H1 (cell line): ENCODE measurements around the gene JPH3. TPM values are rescaled to one million over a fixed set of nuclear protein-coding genes. Genes with fewer than 3 reads are reported as not detected.

ENCODE experiments used
- CTCF ChIA-PET: fragments of 300-600 bp; sonication (Branson Sonifier 250); formaldehyde crosslinking; loops from one replicate; lab custom pipeline; 2021; ENCODE audit not compliant: partially characterized antibody; lab: Charles Lee
- POLR2A ChIA-PET: fragments of 300-600 bp; sonication (Branson Sonifier 250); formaldehyde crosslinking; loops from one replicate; lab custom pipeline; 2021; ENCODE audit warnings: inconsistent platforms; ENCODE audit not compliant: partially characterized antibody; lab: Charles Lee
- DNase-seq, 2 experiments: peaks; one replicate each; pipeline versions ENCODE4 v3.0.0 to v3.0.0-alpha.2; 2010 to 2022; ENCODE audit warnings: low spot score in 2 of 2, low read depth in 1 of 2, mixed read lengths in 1 of 2
- FAIRE-seq: peaks from 2 replicates; lab custom pipeline; 2011; peaks lifted over from hg19 to GRCh38; lab: Jason Lieb, UNC
- H2AFZ ChIP-seq: 2 replicates; pipeline ENCODE4 v1.8.1; 2012; ENCODE audit warnings: low read length, inconsistent platforms
- H2AK5ac ChIP-seq: 2 replicates; pipeline ENCODE4 v1.6.1; 2013; ENCODE audit warnings: low read depth, low read length
- H2BK120ac ChIP-seq: replicated peaks from 2 replicates; pipeline ENCODE3; 2013; ENCODE audit warnings: low read depth, low read length, inconsistent platforms
- H2BK12ac ChIP-seq: 2 replicates; pipeline ENCODE4 v1.6.1; 2013; ENCODE audit warnings: low read depth, low read length
- H2BK15ac ChIP-seq: 2 replicates; pipeline ENCODE4 v1.6.1; 2013; ENCODE audit warnings: low read length
- H2BK20ac ChIP-seq: 2 replicates; pipeline ENCODE4 v1.6.1; 2013; ENCODE audit warnings: low read length
- H2BK5ac ChIP-seq: 2 replicates; pipeline ENCODE4 v1.6.1; 2013; ENCODE audit warnings: low read depth, low read length
- H3K14ac ChIP-seq: 2 replicates; pipeline ENCODE4 v1.6.1; 2013; ENCODE audit warnings: inconsistent platforms; ENCODE audit not compliant: insufficient read length
- H3K18ac ChIP-seq: 2 replicates; pipeline ENCODE4 v1.6.1; 2013; ENCODE audit warnings: low read length; ENCODE audit errors: extremely low read depth
- H3K23ac ChIP-seq: 2 replicates; pipeline ENCODE4 v1.6.1; 2013; ENCODE audit warnings: inconsistent platforms; ENCODE audit not compliant: insufficient read length
- H3K23me2 ChIP-seq: 2 replicates; pipeline ENCODE4 v1.6.1; 2013; ENCODE audit warnings: low read depth, low read length
- H3K27ac ChIP-seq: 2 replicates; pipeline ENCODE4 v1.6.1; 2011; ENCODE audit warnings: low read depth, low read length, inconsistent platforms
- H3K27me3 ChIP-seq, 4 experiments: replicated peaks in 1 of 4; 1 replicate in 1 of 4; 2 replicates in 3 of 4; pipeline versions ENCODE4 v1.6.1 to v1.8.1; 2011 to 2013; ENCODE audit warnings: low read length in 3 of 4, mild to moderate bottlenecking in 3 of 4, inconsistent platforms in 2 of 4, mixed read lengths in 2 of 4, moderate library complexity in 1 of 4; ENCODE audit not compliant: control insufficient read depth in 3 of 4, insufficient read depth in 3 of 4; ENCODE audit errors: extremely low read depth in 1 of 4
- H3K36me3 ChIP-seq, 4 experiments: 2 replicates each; pipeline versions ENCODE4 v1.6.1 to v1.8.1; 2011 to 2013; ENCODE audit warnings: mild to moderate bottlenecking in 4 of 4, low read length in 3 of 4, moderate library complexity in 2 of 4, control low read depth in 1 of 4, inconsistent platforms in 1 of 4; ENCODE audit not compliant: insufficient read depth in 4 of 4, control insufficient read depth in 2 of 4
- H3K4ac ChIP-seq: replicated peaks from 2 replicates; pipeline ENCODE3; 2013; ENCODE audit warnings: low read length, low read depth, mixed read lengths, inconsistent platforms; ENCODE audit not compliant: insufficient read length
- H3K4me1 ChIP-seq, 4 experiments: replicated peaks in 1 of 4; 1 replicate in 1 of 4; 2 replicates in 3 of 4; pipeline versions ENCODE4 v1.6.1 to v1.8.1; 2011 to 2013; ENCODE audit warnings: low read length in 3 of 4, inconsistent platforms in 2 of 4, mixed read lengths in 1 of 4; ENCODE audit not compliant: insufficient read depth in 4 of 4, control insufficient read depth in 3 of 4
- H3K4me2 ChIP-seq, 2 experiments: 2 replicates each; pipeline versions ENCODE4 v1.6.1 to v1.8.1; 2011 to 2013; ENCODE audit warnings: low read depth in 2 of 2, low read length in 2 of 2, control low read depth in 1 of 2, inconsistent platforms in 1 of 2, mild to moderate bottlenecking in 1 of 2; ENCODE audit not compliant: insufficient read depth in 1 of 2
- H3K4me3 ChIP-seq, 4 experiments: fragments of 200-600, 300-600 bp in 1 of 4; sonication (generic), shearing (Covaris generic), sonication (Bioruptor Twin) in 1 of 4; 2 replicates each; pipeline versions ENCODE4 v1.5.1 to v1.8.1; 2011 to 2016; ENCODE audit warnings: low read length in 4 of 4, low read depth in 3 of 4, control low read depth in 2 of 4, inconsistent platforms in 2 of 4, mild to moderate bottlenecking in 2 of 4, mixed read lengths in 1 of 4, moderate library complexity in 1 of 4; ENCODE audit not compliant: insufficient read depth in 2 of 4; ENCODE audit errors: extremely low read depth in 1 of 4
- H3K56ac ChIP-seq: replicated peaks from 2 replicates; pipeline ENCODE3; 2013; ENCODE audit warnings: low read depth, mild to moderate bottlenecking, mixed read lengths, low read length, inconsistent platforms; ENCODE audit not compliant: insufficient read length
- H3K79me1 ChIP-seq: 2 replicates; pipeline ENCODE4 v1.6.1; 2013; ENCODE audit warnings: low read depth, low read length, control low read depth
- H3K79me2 ChIP-seq, 2 experiments: 2 replicates each; pipeline versions ENCODE4 v1.6.1 to v1.8.1; 2012 to 2013; ENCODE audit warnings: low read length in 2 of 2, mild to moderate bottlenecking in 2 of 2, inconsistent platforms in 1 of 2; ENCODE audit not compliant: insufficient read depth in 2 of 2, control insufficient read depth in 1 of 2
- H3K9ac ChIP-seq, 4 experiments: replicated peaks in 1 of 4; 1 replicate in 1 of 4; 2 replicates in 3 of 4; pipeline versions ENCODE4 v1.6.1 to v1.8.1; 2011 to 2013; ENCODE audit warnings: low read depth in 3 of 4, low read length in 3 of 4, control low read depth in 2 of 4, mild to moderate bottlenecking in 2 of 4, moderate library complexity in 2 of 4, inconsistent platforms in 1 of 4; ENCODE audit errors: extremely low read depth in 1 of 4
- H3K9me3 ChIP-seq, 2 experiments: 2 replicates each; pipeline versions ENCODE4 v1.6.1 to v1.8.1; 2012 to 2013; ENCODE audit warnings: mild to moderate bottlenecking in 2 of 2, moderate library complexity in 2 of 2, control low read depth in 1 of 2, inconsistent platforms in 1 of 2, low read depth in 1 of 2, low read length in 1 of 2, mixed read lengths in 1 of 2; ENCODE audit not compliant: insufficient read depth in 2 of 2
- H4K20me1 ChIP-seq, 2 experiments: replicated peaks in 1 of 2; 2 replicates each; pipeline versions ENCODE3 to v1.8.1; 2011 to 2013; ENCODE audit warnings: inconsistent platforms in 2 of 2, low read length in 2 of 2, mild to moderate bottlenecking in 1 of 2; ENCODE audit not compliant: insufficient read depth in 2 of 2, control insufficient read depth in 1 of 2
- H4K5ac ChIP-seq: 2 replicates; pipeline ENCODE4 v1.6.1; 2013; ENCODE audit warnings: low read length, low read depth, mixed read lengths, inconsistent platforms; ENCODE audit not compliant: insufficient read length
- H4K8ac ChIP-seq: 2 replicates; pipeline ENCODE4 v1.8.0; 2013; ENCODE audit warnings: mild to moderate bottlenecking, moderate library complexity, low read length, inconsistent platforms; ENCODE audit not compliant: insufficient read depth; ENCODE audit errors: extremely low read depth
- H4K91ac ChIP-seq: replicated peaks from 2 replicates; pipeline ENCODE3; 2013; ENCODE audit warnings: low read length, mixed read lengths, inconsistent platforms; ENCODE audit not compliant: insufficient read length
- KDM1A ChIP-seq: fragments of 200-600, 300-600 bp; sonication (generic); IDR thresholded peaks from 2 replicates; pipeline ENCODE4 v1.7.1; 2016; ENCODE audit warnings: mild to moderate bottlenecking, low read length, borderline replicate concordance
- WGBS, 2 experiments: shearing (Covaris generic) in 1 of 2; methylation state at CpG; one replicate each; pipeline versions ENCODE4 v1.1.6 to v1.1.7; 2013 to 2015; ENCODE audit warnings: low lambda C conversion rate in 2 of 2, mixed read lengths in 2 of 2, inconsistent platforms in 1 of 2, low coverage in 1 of 2, missing lambda C conversion rate in 1 of 2; ENCODE audit not compliant: insufficient replicate concordance in 2 of 2, insufficient coverage in 1 of 2, insufficient read length in 1 of 2; ENCODE audit errors: extremely low coverage in 1 of 2, missing lambda C conversion rate in 1 of 2; 5-methylcytosine and 5-hydroxymethylcytosine counted together
- polyA plus RNA-seq, 7 experiments: library from polyadenylated mRNA; depleted of rRNA in 3 of 7; stranded (reverse) in 5 of 7; unstranded in 2 of 7; fragments of >200 nt in 5 of 7; fragments of 200-250 nt in 2 of 7; gene quantifications; 1 replicate in 5 of 7; 2 replicates in 1 of 7; 4 replicates in 1 of 7; pipeline versions ENCODE4 v1.2.1 to v1.2.3, GENCODE V29; 2011 to 2013; ENCODE audit warnings: missing spikeins in 2 of 7, mixed read lengths in 2 of 7
- total RNA-seq: library from RNA; stranded (reverse); fragmentation: NEBNext Ultra II Directional; extraction: Animal tissue kit (Norgen Biotek cat#: 25700); gene quantifications from 2 replicates; pipeline ENCODE4 v1.2.1, GENCODE V29; 2021

Gene JPH3
- total and polyA plus RNA-seq, 2 of the 8 experiments (the other 6 are each of a cell fraction or from before 2014, with no cell fraction given) = 10.3 to 28.3 TPM

DNA sequence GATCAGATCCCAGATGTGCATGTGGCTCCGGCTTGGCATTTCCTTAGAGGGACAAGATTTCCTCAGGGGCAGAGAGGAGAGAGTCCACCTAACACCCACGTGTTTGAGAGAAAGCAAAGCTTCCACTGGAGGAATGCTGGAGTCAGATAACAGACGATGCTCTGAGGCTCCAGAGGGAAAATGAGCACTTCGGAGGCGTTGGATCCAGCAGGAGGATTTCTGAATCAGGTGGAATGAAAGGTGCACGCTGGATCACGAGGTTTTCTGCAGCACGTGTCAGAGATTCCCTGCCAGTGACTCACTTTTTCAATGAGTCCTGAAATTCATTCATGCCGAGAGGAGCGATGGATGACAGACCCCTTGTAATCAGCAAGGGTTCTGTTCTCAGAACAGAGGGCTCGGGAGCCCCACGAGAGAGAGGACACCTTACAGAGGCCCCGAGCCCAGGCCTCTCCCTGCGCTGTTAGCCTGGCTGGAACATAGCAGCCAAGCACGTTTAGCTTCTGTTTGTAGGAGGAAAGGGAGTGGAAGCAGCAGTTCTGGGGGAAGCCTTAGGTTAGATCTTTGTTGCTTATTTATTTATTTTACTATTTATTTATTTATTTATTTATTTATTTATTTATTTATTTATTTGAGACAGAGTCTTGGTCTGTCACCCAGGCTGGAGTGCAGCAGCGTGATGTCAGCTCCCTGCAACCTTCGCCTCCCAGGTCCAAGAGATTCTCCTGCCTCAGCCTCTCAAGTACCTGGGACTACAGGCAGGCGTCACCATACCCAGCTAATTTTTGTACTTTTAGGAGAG lies 49.3 kb upstream of the JPH3 start:
- Histone ChIP-seq H3K36me3 (no peaks in the 10 kb centered on the region), H3K27ac (no peak overlapping the region), H2BK15ac (no peak overlapping the region), H2BK120ac (no peak overlapping the region), H3K4me2 (no peak overlapping the region)
- no peak for TF ChIP-seq KDM1A
- TF ChIP-seq, all 59 proteins: peak for 0
- Histone ChIP-seq H3K23ac (no peak overlapping the region), H3K4me3 (no peak overlapping the region), H2BK20ac (no peak overlapping the region), H3K27me3 (no peaks in the 10 kb centered on the region; a peak in 1 of 7 replicates), H3K4ac (no peak overlapping the region), H4K8ac (no peak overlapping the region), H3K18ac (no peak overlapping the region), H3K4me1 (peaks cover 0 to 2% (median 0%) of the 10 kb centered on the region in 4 experiments; a peak in 3 of 7 replicates), H3K79me2 (no peaks in the 10 kb centered on the region), H4K5ac (no peak overlapping the region), H2AFZ (no peak overlapping the region), H3K56ac (no peak overlapping the region), H2BK5ac (no peak overlapping the region), H2BK12ac (no peak overlapping the region), H2AK5ac (no peak overlapping the region), H4K91ac (no peak overlapping the region), H3K14ac (no peak overlapping the region), H3K9ac (no peak overlapping the region), H3K23me2 (no peaks in the 10 kb centered on the region), H3K79me1 (no peaks in the 10 kb centered on the region), H4K20me1 (peaks cover 0 to 8% of the 10 kb centered on the region in 2 experiments), H3K9me3 (no peaks in the 10 kb centered on the region)
- POLR2A ChIA-PET = no interaction called here
- no peak for DNase-seq
- CTCF ChIA-PET = interaction anchor here (0.7 to 1.6 kb wide), 7 partner anchors 18 to 282 kb away, joined by 3 to 8 read pairs (median 3); no protein-coding TSS in a partner anchor
- no peak for FAIRE-seq
- WGBS, 2 experiments = 88% methylated on average over 18 of the region's 18 CpGs; no CpG with 5 or more reads in 1 of the 2 experiments
